HCT116 (cell line): Measurements from ENCODE around the gene RPH3AL. TPM values are rescaled to one million over a fixed set of nuclear protein-coding genes. Genes with fewer than 3 reads are reported as not detected.

Experiments
- ATAC-seq: fragments of 200-7000 bp; cut with Tn5 transposase; 2 replicates; pipeline ENCODE4 v1.9.1; 2020; ENCODE audit warnings: mild to moderate bottlenecking, moderate library complexity
- Bru-seq: library from RNA; stranded (reverse); fragments of 400-500 nt; gene quantifications from one replicate; lab custom pipeline; 2021; lab: Mats Ljungman, UMichigan
- BruChase-seq, 2 experiments: library from RNA; stranded (reverse); fragments of 400-500 nt; gene quantifications; one replicate each; lab custom pipeline; 2021; lab: Mats Ljungman, UMichigan
- BruUV-seq: library from RNA; stranded (reverse); fragments of 400-500 nt; replicated peaks from 2 replicates; lab custom pipeline; 2021; lab: Mats Ljungman, UMichigan
- CTCF ChIA-PET: fragments of 300-600 bp; sonication (Branson Sonifier 250); formaldehyde crosslinking; loops from one replicate; lab custom pipeline; 2021; ENCODE audit warnings: antibody characterized with exemption; lab: Charles Lee
- POLR2A ChIA-PET: fragments of 300-600, 350-600 bp; sonication (Branson Sonifier 250); formaldehyde crosslinking; loops from one replicate; lab custom pipeline; 2021; ENCODE audit warnings: antibody characterized with exemption; lab: Charles Lee
- RAD21 ChIA-PET, 2 experiments: fragments of 300-600 bp; sonication (Branson Sonifier 250); formaldehyde crosslinking; loops; one replicate each; lab custom pipeline; 2023; ENCODE audit warnings: low total read pairs in 2 of 2; ENCODE audit not compliant: uncharacterized antibody in 2 of 2, unreplicated experiment in 2 of 2, low non-redundant PET in 1 of 2; lab: Charles Lee
- DNase-seq: peaks from one replicate; pipeline ENCODE4 v3.0.0-alpha.2; 2010; ENCODE audit warnings: low read depth, low spot score
- H2AFZ ChIP-seq: fragments of 200-600 bp; shearing (Covaris generic), sonication (generic); 2 replicates; pipeline ENCODE4 v1.6.1; 2017; ENCODE audit warnings: low read depth, mixed run types, mixed read lengths, antibody characterized with exemption, low read length; ENCODE audit not compliant: poor library complexity, severe bottlenecking
- H3K27ac ChIP-seq: 2 replicates; pipeline ENCODE4 v1.5.1; 2012; ENCODE audit warnings: low read depth, low read length
- H3K27me3 ChIP-seq: fragments of 200-600 bp; sonication (generic); 2 replicates; pipeline ENCODE4 v1.6.1; 2016; ENCODE audit warnings: mixed run types, low read length, mixed read lengths; ENCODE audit not compliant: insufficient read depth
- H3K36me3 ChIP-seq, 2 experiments: fragments of 200-500 bp in 1 of 2; fragments of 200-600 bp in 1 of 2; sonication (Bioruptor generic) in 1 of 2; sonication (generic) in 1 of 2; 2 replicates each; pipeline versions ENCODE4 v1.5.1 to v1.6.1; 2014 to 2016; ENCODE audit warnings: low read length in 2 of 2, inconsistent platforms in 1 of 2, mixed read lengths in 1 of 2, mixed run types in 1 of 2; ENCODE audit not compliant: insufficient read depth in 2 of 2, control insufficient read depth in 1 of 2
- H3K4me1 ChIP-seq, 2 experiments: fragments of 200-600 bp in 1 of 2; sonication (generic) in 1 of 2; 2 replicates each; pipeline versions ENCODE4 v1.5.1 to v1.6.1; 2012 to 2017; ENCODE audit warnings: low read length in 2 of 2, inconsistent platforms in 1 of 2, mild to moderate bottlenecking in 1 of 2, mixed read lengths in 1 of 2, mixed run types in 1 of 2, moderate library complexity in 1 of 2; ENCODE audit not compliant: insufficient read depth in 2 of 2, control insufficient read depth in 1 of 2
- H3K4me2 ChIP-seq: fragments of 200-600 bp; sonication (generic); 2 replicates; pipeline ENCODE4 v1.6.1; 2017; ENCODE audit warnings: mixed run types, low read length, mixed read lengths
- H3K4me3 ChIP-seq, 2 experiments: fragments of 200-600 bp in 1 of 2; sonication (generic) in 1 of 2; replicated peaks in 1 of 2; 2 replicates each; pipeline ENCODE4 v1.5.1; 2011 to 2016; ENCODE audit warnings: low read length in 2 of 2, control low read depth in 1 of 2, low read depth in 1 of 2, mild to moderate bottlenecking in 1 of 2, mixed read lengths in 1 of 2, mixed run types in 1 of 2
- H3K79me2 ChIP-seq: fragments of 200-600 bp; sonication (generic); 2 replicates; pipeline ENCODE4 v1.6.1; 2017; ENCODE audit warnings: mild to moderate bottlenecking, mixed run types, low read length, moderate library complexity, mixed read lengths; ENCODE audit not compliant: insufficient read depth
- H3K9ac ChIP-seq: fragments of 200-600 bp; sonication (generic); 2 replicates; pipeline ENCODE4 v1.6.1; 2016; ENCODE audit warnings: low read length, mixed read lengths
- H3K9me2 ChIP-seq: fragments of 200-600 bp; sonication (generic), shearing (Covaris generic); 2 replicates; pipeline ENCODE4 v1.6.1; 2017; ENCODE audit warnings: mixed run types, mild to moderate bottlenecking, moderate library complexity; ENCODE audit not compliant: insufficient read depth
- H3K9me3 ChIP-seq, 2 experiments: fragments of 200-500 bp in 1 of 2; fragments of 200-600 bp in 1 of 2; sonication (Bioruptor generic) in 1 of 2; sonication (generic) in 1 of 2; 2 replicates each; pipeline ENCODE4 v1.6.1; 2014 to 2017; ENCODE audit warnings: low read length in 2 of 2, mixed read lengths in 2 of 2, inconsistent platforms in 1 of 2, low read depth in 1 of 2, mild to moderate bottlenecking in 1 of 2, mixed run types in 1 of 2, moderate library complexity in 1 of 2; ENCODE audit not compliant: control insufficient read depth in 1 of 2, insufficient read depth in 1 of 2
- H4K20me1 ChIP-seq: fragments of 200-600 bp; sonication (generic), shearing (Covaris generic); 2 replicates; pipeline ENCODE4 v1.6.1; 2017; ENCODE audit warnings: mixed run types, mild to moderate bottlenecking, moderate library complexity; ENCODE audit not compliant: insufficient read depth
- ATF3 ChIP-seq: IDR thresholded peaks from 2 replicates; pipeline ENCODE4 v1.6.1; 2012
- CBX3 ChIP-seq: IDR thresholded peaks from 2 replicates; pipeline ENCODE4 v1.6.1; 2012; ENCODE audit warnings: low read depth
- CEBPB ChIP-seq: IDR thresholded peaks from 2 replicates; pipeline ENCODE4 v1.6.1; 2012; ENCODE audit warnings: low read depth
- EGR1 ChIP-seq: IDR thresholded peaks from 2 replicates; pipeline ENCODE4 v1.6.1; 2012; ENCODE audit warnings: low read depth
- EZH2 ChIP-seq: fragments of 200-600 bp; sonication (generic); IDR thresholded peaks from 2 replicates; pipeline ENCODE4 v1.6.1; 2017; ENCODE audit warnings: antibody characterized with exemption, mixed run types
- POLR2A ChIP-seq: IDR thresholded peaks from 2 replicates; pipeline ENCODE4 v1.7.0; 2011; ENCODE audit warnings: borderline replicate concordance; ENCODE audit not compliant: insufficient read depth, insufficient read length; ENCODE audit errors: extremely low read depth
- SIN3A ChIP-seq: IDR thresholded peaks from 2 replicates; pipeline ENCODE4 v1.6.1; 2012; ENCODE audit warnings: low read depth
- SP1 ChIP-seq: IDR thresholded peaks from 2 replicates; pipeline ENCODE4 v1.6.1; 2012; ENCODE audit warnings: low read depth
- SRF ChIP-seq: IDR thresholded peaks from 2 replicates; pipeline ENCODE4 v1.6.1; 2012; ENCODE audit warnings: low read depth
- YY1 ChIP-seq: IDR thresholded peaks from 2 replicates; pipeline ENCODE4 v1.6.1; 2011; ENCODE audit warnings: low read length, low read depth, moderate library complexity, mild to moderate bottlenecking; ENCODE audit not compliant: insufficient replicate concordance; ENCODE audit errors: extremely low read depth
- ZFX ChIP-seq: fragments of 450-650 bp; IDR thresholded peaks from 2 replicates; pipeline ENCODE4 v1.6.1; 2017
- intact Hi-C: fragments of 100-400 bp; cut with micrococcal nuclease; formaldehyde crosslinking; loops from 2 replicates; pipeline ENCODE4 v1.10.0; 2022
- long read RNA-seq: library from polyadenylated mRNA; unstranded; transcript quantifications from one replicate; pipeline ENCODE4 v2.0.0, GENCODE V29; 2021; ENCODE audit not compliant: unreplicated experiment
- polyA plus RNA-seq: library from polyadenylated mRNA; unstranded; fragments of >200 nt; gene quantifications from 2 replicates; pipeline ENCODE4 v1.2.1, GENCODE V29; 2012; ENCODE audit warnings: missing spikeins
- total RNA-seq: library from RNA; stranded (reverse); gene quantifications from one replicate; pipeline ENCODE4 v1.2.1, GENCODE V29; 2021; ENCODE audit not compliant: unreplicated experiment
- TF ChIP-seq, protein P1 (sequence below): IDR thresholded peaks from 2 replicates; pipeline ENCODE4 v1.6.1; 2011; ENCODE audit warnings: mild to moderate bottlenecking, low read length, moderate library complexity; ENCODE audit not compliant: insufficient replicate concordance; ENCODE audit errors: extremely low read depth

RPH3AL gene
- total RNA-seq (17.0 TPM), Bru-seq, nascent RNA (percentile 53 among the genes with signal in this experiment), BruChase-seq, experiment 1, labeled RNA remaining after a 6-hour chase (percentile 56 among the genes with signal in this experiment), BruChase-seq, experiment 2, labeled RNA remaining after a 2-hour chase (percentile 53 among the genes with signal in this experiment)
- polyA plus RNA-seq = 18.1 and 21.5 TPM in 2 replicates
- long read RNA-seq, partial matches to known transcripts = 16 of 34 reads
- long read RNA-seq, other reads (novel, unspliced or antisense) = 16 of 34 reads

- ChIA-PET POLR2A (no interaction called here), CTCF (no interaction called here)
- H3K9me2 ChIP-seq = no peaks in the 10 kb centered on the region
- H3K27me3 ChIP-seq = no peaks in the 10 kb centered on the region
- peaks cover 13 to 41% of the 10 kb centered on the region in 2 experiments for H3K4me1 ChIP-seq
- H3K4me2 ChIP-seq = peak within 1 kb of the TSS; percentile 57
- intact Hi-C loops = no loop called here
- H4K20me1 ChIP-seq = no peaks in the 10 kb centered on the region
- 0 out of 2 replicates have a peak, but pooled peaks cover 4% of the 10 kb centered on the region for H3K79me2 ChIP-seq
- H2AFZ ChIP-seq = no peak within 1 kb of the TSS
- H3K9ac ChIP-seq = peak within 1 kb of the TSS; percentile 49
- peak; percentile 57 for ATAC-seq
- no peaks in the 10 kb centered on the region for H3K36me3 ChIP-seq
- peak; percentile 36 for DNase-seq
- no TSS peak for BruUV-seq
- peak; percentile 24; the same call in 1 of the 2 replicates for TF ChIP-seq SP1
- TF ChIP-seq, protein P1, sequence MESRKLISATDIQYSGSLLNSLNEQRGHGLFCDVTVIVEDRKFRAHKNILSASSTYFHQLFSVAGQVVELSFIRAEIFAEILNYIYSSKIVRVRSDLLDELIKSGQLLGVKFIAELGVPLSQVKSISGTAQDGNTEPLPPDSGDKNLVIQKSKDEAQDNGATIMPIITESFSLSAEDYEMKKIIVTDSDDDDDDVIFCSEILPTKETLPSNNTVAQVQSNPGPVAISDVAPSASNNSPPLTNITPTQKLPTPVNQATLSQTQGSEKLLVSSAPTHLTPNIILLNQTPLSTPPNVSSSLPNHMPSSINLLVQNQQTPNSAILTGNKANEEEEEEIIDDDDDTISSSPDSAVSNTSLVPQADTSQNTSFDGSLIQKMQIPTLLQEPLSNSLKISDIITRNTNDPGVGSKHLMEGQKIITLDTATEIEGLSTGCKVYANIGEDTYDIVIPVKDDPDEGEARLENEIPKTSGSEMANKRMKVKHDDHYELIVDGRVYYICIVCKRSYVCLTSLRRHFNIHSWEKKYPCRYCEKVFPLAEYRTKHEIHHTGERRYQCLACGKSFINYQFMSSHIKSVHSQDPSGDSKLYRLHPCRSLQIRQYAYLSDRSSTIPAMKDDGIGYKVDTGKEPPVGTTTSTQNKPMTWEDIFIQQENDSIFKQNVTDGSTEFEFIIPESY = no peak
- TF ChIP-seq, all 23 proteins: peak for 1
- H3K9me3 ChIP-seq = no peaks in the 10 kb centered on the region; a peak in 2 of 4 replicates
- peak within 1 kb of the TSS; percentile 31 to 37 for H3K4me3 ChIP-seq
- RAD21 ChIA-PET = no interaction called here
- H3K27ac ChIP-seq = no peak within 1 kb of the TSS
Measured at GRCh38 chr17:352421-353212, at the start of gene RPH3AL. Gene RPH3AL (minus strand): TSS chr17:352807. CDS start chr17:327543, 25,264 bp downstream.

- ChIA-PET CTCF (no interaction called here), POLR2A (no interaction called here), RAD21 (no interaction called here)
- DNase-seq = no peak
- Histone ChIP-seq H3K4me2 (no peak overlapping the region), H4K20me1 (no peaks in the 10 kb centered on the region), H3K79me2 (no peaks in the 10 kb centered on the region), H3K4me3 (no peak overlapping the region), H3K36me3 (no peaks in the 10 kb centered on the region), H3K27me3 (no peaks in the 10 kb centered on the region), H3K4me1 (no peaks in the 10 kb centered on the region), H2AFZ (no peak overlapping the region), H3K9me2 (no peaks in the 10 kb centered on the region), H3K9ac (no peak overlapping the region), H3K27ac (no peak overlapping the region), H3K9me3 (no peaks in the 10 kb centered on the region)
- no TSS peak for BruUV-seq
- no peak for TF ChIP-seq EGR1
- TF ChIP-seq, protein P1 = no peak
- TF ChIP-seq YY1 = no peak
- no peak for TF ChIP-seq CEBPB
- TF ChIP-seq SP1 = no peak
- no peak for TF ChIP-seq SIN3A
- no peak for TF ChIP-seq ATF3
- TF ChIP-seq EZH2 = no peak
- no peak for TF ChIP-seq POLR2A
- no peak for TF ChIP-seq SRF
- TF ChIP-seq CBX3 = no peak
- no peak for TF ChIP-seq ZFX
- ATAC-seq = no peak
- intact Hi-C loops = no loop called here
Measured at GRCh38 chr17:400257-400656, 47.6 kb upstream of the RPH3AL start.
